Endothelial cell of umbilical vein (primary cell): ENCODE results near the gene DERA. TPM values are rescaled to one million over a fixed set of nuclear protein-coding genes. Genes with fewer than 3 reads are reported as not detected.
A peak's percentile ranks its signal among the peaks of the same experiment; 100 is the strongest.
"Not testable (repeated sequence)": the region's sequence is repeated elsewhere in the genome, so short reads cannot be mapped to it uniquely, and the experiment has no call there.

Experiments
- BruUV-seq: library from RNA; stranded (reverse); fragments of 400-500 nt; replicated peaks from 2 replicates; lab custom pipeline; 2021; lab: Mats Ljungman, UMichigan
- CTCF ChIA-PET: fragments of 300-600, 350-600 bp; sonication (Branson Sonifier 250); formaldehyde crosslinking; loops from one replicate; lab custom pipeline; 2021; ENCODE audit warnings: antibody characterized with exemption, inconsistent platforms; lab: Charles Lee
- POLR2A ChIA-PET: fragments of 300-600, 350-600 bp; sonication (Branson Sonifier 250); formaldehyde crosslinking; loops from one replicate; lab custom pipeline; 2021; ENCODE audit warnings: antibody characterized with exemption, inconsistent platforms; lab: Charles Lee
- DNase-seq: peaks from one replicate; pipeline ENCODE4 v3.0.0-alpha.2; 2011; ENCODE audit warnings: low read depth, low spot score
- FAIRE-seq: peaks from 2 replicates; lab custom pipeline; 2011; peaks lifted over from hg19 to GRCh38; lab: Jason Lieb, UNC
- H2AFZ ChIP-seq: 2 replicates; pipeline ENCODE4 v1.6.0; 2012; ENCODE audit warnings: low read depth, low read length, control low read depth, inconsistent platforms
- H3K27ac ChIP-seq: 2 replicates; pipeline ENCODE4 v1.5.1; 2011; ENCODE audit warnings: low read depth, mild to moderate bottlenecking, control low read depth, low read length, moderate library complexity; ENCODE audit not compliant: insufficient read depth
- H3K27me3 ChIP-seq, 2 experiments: 2 replicates each; pipeline versions ENCODE4 v1.6.0 to v1.6.1; 2011; ENCODE audit warnings: low read length in 2 of 2, mixed read lengths in 1 of 2; ENCODE audit not compliant: control insufficient read depth in 2 of 2, insufficient read depth in 2 of 2
- H3K36me3 ChIP-seq, 2 experiments: 2 replicates in 1 of 2; 3 replicates in 1 of 2; pipeline ENCODE4 v1.5.1; 2011; ENCODE audit warnings: low read length in 2 of 2, mild to moderate bottlenecking in 1 of 2, moderate library complexity in 1 of 2; ENCODE audit not compliant: control insufficient read depth in 2 of 2, insufficient read depth in 2 of 2; ENCODE audit errors: extremely low read depth in 1 of 2
- H3K4me1 ChIP-seq: 3 replicates; pipeline ENCODE4 v1.5.1; 2011; ENCODE audit warnings: mild to moderate bottlenecking, low read length; ENCODE audit not compliant: control insufficient read depth, insufficient read depth; ENCODE audit errors: extremely low read depth
- H3K4me2 ChIP-seq: 2 replicates; pipeline ENCODE4 v1.6.1; 2011; ENCODE audit warnings: low read length, control low read depth, mixed read lengths; ENCODE audit not compliant: insufficient read depth
- H3K4me3 ChIP-seq, 3 experiments: fragments of 200-600 bp in 1 of 3; sonication (generic), shearing (Covaris generic) in 1 of 3; replicated peaks in 1 of 3; 2 replicates each; pipeline ENCODE4 v1.5.1; 2011 to 2016; ENCODE audit warnings: control low read depth in 3 of 3, low read length in 3 of 3, mild to moderate bottlenecking in 2 of 3, inconsistent platforms in 1 of 3, low read depth in 1 of 3, moderate library complexity in 1 of 3; ENCODE audit not compliant: insufficient read depth in 1 of 3
- H3K79me2 ChIP-seq: 2 replicates; pipeline ENCODE4 v1.6.0; 2012; ENCODE audit warnings: low read length, inconsistent platforms; ENCODE audit not compliant: control insufficient read depth, insufficient read depth
- H3K9ac ChIP-seq: replicated peaks from 2 replicates; pipeline ENCODE3; 2011; ENCODE audit warnings: low read length, control low read depth; ENCODE audit not compliant: insufficient read depth; ENCODE audit errors: extremely low read depth
- H3K9me1 ChIP-seq: replicated peaks from 3 replicates; pipeline ENCODE4 v1.6.0; 2011; ENCODE audit warnings: mild to moderate bottlenecking, low read length; ENCODE audit not compliant: control insufficient read depth, insufficient read depth; ENCODE audit errors: extremely low read depth
- H3K9me3 ChIP-seq: replicated peaks from 2 replicates; pipeline ENCODE4 v1.5.1; 2012; ENCODE audit warnings: low read length, inconsistent platforms; ENCODE audit not compliant: control insufficient read depth, insufficient read depth
- H4K20me1 ChIP-seq: replicated peaks from 2 replicates; pipeline ENCODE3; 2011; ENCODE audit warnings: mild to moderate bottlenecking, low read length; ENCODE audit not compliant: control insufficient read depth, insufficient read depth; ENCODE audit errors: extremely low read depth
- MAX ChIP-seq: IDR thresholded peaks from 2 replicates; pipeline ENCODE4 v1.6.1; 2011; ENCODE audit not compliant: insufficient read depth, insufficient read length
- POLR2AphosphoS5 ChIP-seq: IDR thresholded peaks from 2 replicates; pipeline ENCODE4 v1.6.1; 2012; ENCODE audit warnings: low read depth, mild to moderate bottlenecking, control low read depth, low read length, moderate library complexity; ENCODE audit not compliant: insufficient read depth
- dilution Hi-C: fragments of 300-500 bp; cut with MboI; formaldehyde crosslinking; loops from one replicate; pipeline ENCODE4 v1.15.0; 2019; ENCODE audit warnings: low sequenced_read_pairs; ENCODE audit not compliant: extremely low pct_ligation_motif_present
- intact Hi-C: fragments of 100-400 bp; cut with micrococcal nuclease; formaldehyde crosslinking; loops from one replicate; pipeline ENCODE4 v1.10.0; 2022
- polyA plus RNA-seq, 4 experiments: library from polyadenylated mRNA; depleted of rRNA in 3 of 4; stranded (reverse) in 3 of 4; unstranded in 1 of 4; fragments of >200 nt; gene quantifications; 2 replicates each; pipeline versions ENCODE4 v1.2.1 to v1.2.3, GENCODE V29; 2011 to 2012; ENCODE audit warnings: missing spikeins in 1 of 4
- total RNA-seq: library from RNA; stranded (reverse); gene quantifications from 2 replicates; pipeline ENCODE4 v1.2.3, GENCODE V29; 2021

The DERA gene
- total and polyA plus RNA-seq, 2 donors (not counting 3 experiments of a cell fraction or from before 2014, with no cell fraction given) = 19.8 to 41.5 TPM

DNA sequence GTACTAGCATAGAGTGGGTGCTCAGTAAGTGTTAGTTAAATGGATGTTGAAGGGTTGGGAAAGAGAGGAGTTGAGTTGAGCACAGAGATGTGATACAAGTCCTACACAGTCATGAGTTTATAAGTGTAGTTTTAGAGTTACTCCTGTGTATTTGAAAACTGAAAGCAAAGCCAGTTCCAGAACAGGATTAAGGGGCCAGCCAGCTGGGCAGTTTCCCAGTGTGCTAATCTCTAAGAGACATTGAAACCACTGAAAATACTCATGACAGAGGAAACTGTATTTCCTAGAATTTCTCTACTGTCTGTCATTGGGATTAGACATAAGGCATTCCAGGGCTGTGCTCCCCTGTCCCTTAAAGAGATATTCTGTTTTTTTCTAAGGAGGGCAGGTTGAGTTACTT lies 101.0 kb downstream of the DERA start:
- H3K36me3 ChIP-seq = no peaks in the 10 kb centered on the region
- TF ChIP-seq POLR2AphosphoS5 (no peak), MAX (no peak)
- H3K27me3 ChIP-seq = no peaks in the 10 kb centered on the region
- intact Hi-C loops (no loop called here), dilution Hi-C loops (no loop called here)
- H3K4me3 ChIP-seq = no peak overlapping the region
- CTCF ChIA-PET = no interaction called here
- POLR2A ChIA-PET = no interaction called here
- BruUV-seq = no TSS peak
- H3K9me3 ChIP-seq = no peaks in the 10 kb centered on the region
- no peaks in the 10 kb centered on the region for H3K4me1 ChIP-seq
- DNase-seq (peak; percentile 26), FAIRE-seq (no peak)
- H4K20me1 ChIP-seq = no peaks in the 10 kb centered on the region
- no peaks in the 10 kb centered on the region for H3K79me2 ChIP-seq
- no peaks in the 10 kb centered on the region for H3K9me1 ChIP-seq
- H3K4me2 ChIP-seq = no peak overlapping the region
- no peak overlapping the region for H3K9ac ChIP-seq
- no peak overlapping the region for H2AFZ ChIP-seq
- H3K27ac ChIP-seq = no peak overlapping the region

- H3K27me3 ChIP-seq, CTCF ChIA-PET, H4K20me1 ChIP-seq, H3K4me3 ChIP-seq, H3K9me3 ChIP-seq, FAIRE-seq, intact Hi-C loops, H3K9ac ChIP-seq, BruUV-seq, H3K4me2 ChIP-seq, DNase-seq, H3K27ac ChIP-seq, H3K79me2 ChIP-seq, dilution Hi-C loops, H3K9me1 ChIP-seq, H2AFZ ChIP-seq, POLR2A ChIA-PET, H3K36me3 ChIP-seq, H3K4me1 ChIP-seq: not testable (repeated sequence)
These were observed 102.6 kb downstream of the DERA start for GRCh38 chr12:16013722-16014121.

GRCh38 chr12:16014394-16014793 lies 103.3 kb downstream of the DERA start:
- FAIRE-seq, dilution Hi-C loops, intact Hi-C loops: not testable (repeated sequence)

More at GRCh38 chr12:16014394-16014793, 103.3 kb downstream of the DERA start:
- H3K4me2 ChIP-seq, POLR2A ChIA-PET, CTCF ChIA-PET, H3K9me1 ChIP-seq, H3K9me3 ChIP-seq, BruUV-seq, H3K27me3 ChIP-seq, H2AFZ ChIP-seq, H4K20me1 ChIP-seq, H3K4me3 ChIP-seq, H3K4me1 ChIP-seq, H3K36me3 ChIP-seq, H3K79me2 ChIP-seq, H3K9ac ChIP-seq, DNase-seq, H3K27ac ChIP-seq: not testable (repeated sequence)
